HepG2 (cell line): ENCODE results near the gene PTRHD1. TPM values are rescaled to one million over a fixed set of nuclear protein-coding genes. Genes with fewer than 3 reads are reported as not detected.

ENCODE experiments used
- ATAC-seq: fragments of 200-7000 bp; cut with Tn5 transposase; 3 replicates; pipeline ENCODE4 v1.9.1; 2020; ENCODE audit warnings: mild to moderate bottlenecking, moderate library complexity
- BruUV-seq: library from RNA; stranded (reverse); fragments of 400-500 nt; replicated peaks from 2 replicates; lab custom pipeline; 2021; lab: Mats Ljungman, UMichigan
- CTCF ChIA-PET: fragments of 300-600 bp; formaldehyde crosslinking; extraction: SDS; loops from one replicate; lab custom pipeline; 2021; ENCODE audit warnings: low total read pairs, inconsistent platforms, low intra/inter-chr PET ratio; lab: Yijun Ruan, JAX
- POLR2A ChIA-PET: fragments of 350-600 bp; sonication (Branson Sonifier 250); formaldehyde crosslinking; loops from one replicate; lab custom pipeline; 2020; ENCODE audit warnings: antibody characterized with exemption, inconsistent platforms; lab: Yijun Ruan, JAX
- DNase-seq: peaks from one replicate; pipeline ENCODE4 v3.0.0-alpha.2; 2015; ENCODE audit warnings: low spot score
- FAIRE-seq: peaks from 3 replicates; lab custom pipeline; 2011; peaks lifted over from hg19 to GRCh38; lab: Jason Lieb, UNC
- H2AFZ ChIP-seq: one replicate; pipeline ENCODE4 v1.6.1; 2011; ENCODE audit warnings: low read length, inconsistent platforms
- H3K27ac ChIP-seq: fragments of 300-600 bp; 3 replicates; pipeline ENCODE4 v1.8.0; 2011; ENCODE audit warnings: mixed run types, mild to moderate bottlenecking, mixed read lengths, low read length, inconsistent platforms; ENCODE audit not compliant: insufficient read depth; ENCODE audit errors: extremely low read length
- H3K27me3 ChIP-seq, 2 experiments: fragments of 200-600 bp in 1 of 2; 2 replicates in 1 of 2; 3 replicates in 1 of 2; pipeline versions ENCODE4 v1.6.0 to v1.8.0; 2011; ENCODE audit warnings: low read length in 2 of 2, mild to moderate bottlenecking in 2 of 2, moderate library complexity in 2 of 2, inconsistent platforms in 1 of 2; ENCODE audit not compliant: insufficient read depth in 2 of 2, control insufficient read depth in 1 of 2
- H3K36me3 ChIP-seq, 2 experiments: fragments of 200-600 bp in 1 of 2; replicated peaks in 1 of 2; 2 replicates in 1 of 2; 3 replicates in 1 of 2; pipeline versions ENCODE4 v1.5.1 to v1.8.0; 2011; ENCODE audit warnings: low read length in 2 of 2, inconsistent platforms in 1 of 2; ENCODE audit not compliant: insufficient read depth in 2 of 2, control insufficient read depth in 1 of 2
- H3K4me1 ChIP-seq: 2 replicates; pipeline ENCODE4 v1.5.1; 2012; ENCODE audit warnings: low read length, inconsistent platforms; ENCODE audit not compliant: insufficient read depth
- H3K4me2 ChIP-seq: 2 replicates; pipeline ENCODE4 v1.6.0; 2011; ENCODE audit warnings: low read depth, low read length, inconsistent platforms
- H3K4me3 ChIP-seq, 3 experiments: fragments of 200-600 bp in 1 of 3; sonication (generic), shearing (Covaris generic) in 1 of 3; replicated peaks in 1 of 3; 2 replicates each; pipeline ENCODE4 v1.5.1; 2011 to 2016; ENCODE audit warnings: low read length in 3 of 3, inconsistent platforms in 2 of 3, low read depth in 2 of 3, mild to moderate bottlenecking in 2 of 3, control low read depth in 1 of 3, mixed read lengths in 1 of 3; ENCODE audit not compliant: insufficient read depth in 1 of 3
- H3K79me2 ChIP-seq: one replicate; pipeline ENCODE4 v1.6.1; 2011; ENCODE audit warnings: low read length, inconsistent platforms; ENCODE audit not compliant: insufficient read depth
- H3K9ac ChIP-seq: 2 replicates; pipeline ENCODE4 v1.6.0; 2011; ENCODE audit warnings: mild to moderate bottlenecking, low read depth, low read length, inconsistent platforms; ENCODE audit not compliant: insufficient read depth
- H3K9me3 ChIP-seq: 2 replicates; pipeline ENCODE4 v1.5.1; 2012; ENCODE audit warnings: mild to moderate bottlenecking, low read length
- H4K20me1 ChIP-seq: 2 replicates; pipeline ENCODE4 v1.6.0; 2011; ENCODE audit warnings: inconsistent platforms, mild to moderate bottlenecking, low read length, moderate library complexity; ENCODE audit not compliant: insufficient read depth
- ZBTB33 ChIP-seq: sonication (generic); formaldehyde crosslinking; IDR thresholded peaks from 2 replicates; pipeline ENCODE4 v1.4.0; 2020; ENCODE audit warnings: missing genetic modification reagents
- ZMYM3 ChIP-seq: sonication (generic); formaldehyde crosslinking; IDR thresholded peaks from 2 replicates; pipeline ENCODE4 v1.5.1; 2020; ENCODE audit warnings: mild to moderate bottlenecking, missing genetic modification reagents
- ZNF180 ChIP-seq: sonication (generic); formaldehyde crosslinking; IDR thresholded peaks from 2 replicates; pipeline ENCODE4 v1.4.0; 2020; ENCODE audit warnings: low read depth, missing genetic modification reagents, borderline replicate concordance
- WGBS: methylation state at CpG from one replicate; pipeline ENCODE4 v1.1.6; 2017; ENCODE audit warnings: low lambda C conversion rate; 5-methylcytosine and 5-hydroxymethylcytosine counted together
- in situ Hi-C: cut with HindIII; loops from 2 replicates; pipeline ENCODE4 v1.10.0; 2017; ENCODE audit warnings: low pct_unique_long_range_greater_than_20kb; ENCODE audit not compliant: extremely low pct_ligation_motif_present
- intact Hi-C: fragments of 100-400 bp; cut with micrococcal nuclease; formaldehyde crosslinking; loops from one replicate; pipeline ENCODE4 v1.10.0; 2022; ENCODE audit not compliant: unreplicated experiment
- polyA plus RNA-seq, 8 experiments: library from polyadenylated mRNA; depleted of rRNA in 3 of 8; stranded (reverse) in 7 of 8; unstranded in 1 of 8; fragments of >200 nt; fragmentation: Illumina TruSeq in 4 of 8; extraction: Trizol in 4 of 8; gene quantifications; 2 replicates each; pipeline versions ENCODE4 v1.2.1 to v1.2.3, GENCODE V29; 2011 to 2016; ENCODE audit warnings: low read depth in 4 of 8, missing spikeins in 1 of 8, mixed read lengths in 1 of 8; ENCODE audit not compliant: insufficient read depth in 1 of 8
- total RNA-seq, 5 experiments: library from RNA; depleted of rRNA; stranded (reverse); fragments of >200 nt; fragmentation: Illumina TruSeq; extraction: Trizol; gene quantifications; 2 replicates each; pipeline ENCODE4 v1.2.3, GENCODE V29; 2016; ENCODE audit warnings: low read depth in 1 of 5
- TF ChIP-seq, protein P1 (sequence below): sonication (generic); formaldehyde crosslinking; IDR thresholded peaks from 2 replicates; pipeline ENCODE4 v1.8.0; 2022; ENCODE audit warnings: missing genetic modification reagents, mild to moderate bottlenecking, borderline replicate concordance
- TF ChIP-seq, protein P2 (sequence below): sonication (generic); formaldehyde crosslinking; IDR thresholded peaks from 2 replicates; pipeline ENCODE4 v1.8.1; 2023; ENCODE audit warnings: mild to moderate bottlenecking, moderate library complexity, missing genetic modification reagents

The PTRHD1 gene
- total and polyA plus RNA-seq, 2 of the 13 experiments (the other 11 are each of a cell fraction or from before 2014, with no cell fraction given), result 72.6 to 90.8 TPM

GRCh38 chr2:24832931-24833701 lies 39.9 kb upstream of the PTRHD1 start:
- in situ Hi-C loops, result no loop called here
- no TSS peak for BruUV-seq
- H4K20me1 ChIP-seq, result no peaks in the 10 kb centered on the region

More at GRCh38 chr2:24832931-24833701, 39.9 kb upstream of the PTRHD1 start:
- H3K4me3 ChIP-seq, result no peak overlapping the region
- no peak overlapping the region for H2AFZ ChIP-seq
- no peaks in the 10 kb centered on the region for H3K9me3 ChIP-seq
- intact Hi-C loops, result no loop called here
- no peak for FAIRE-seq
- peaks cover 18% of the 10 kb centered on the region for H3K4me1 ChIP-seq
- H3K4me2 ChIP-seq, result no peak overlapping the region
- H3K27ac ChIP-seq, result no peak overlapping the region
- DNase-seq, result no peak
- ChIA-PET CTCF (no interaction called here), POLR2A (no interaction called here)
- ATAC-seq, result peak; percentile 48
- H3K79me2 ChIP-seq, result no peaks in the 10 kb centered on the region
- no peak overlapping the region for H3K9ac ChIP-seq
- no peaks in the 10 kb centered on the region for H3K36me3 ChIP-seq
- peaks cover 21 to 66% of the 10 kb centered on the region in 2 experiments; a peak in 4 of 5 replicates for H3K27me3 ChIP-seq
- WGBS, result 43% methylated on average over 22 of the region's 22 CpGs
- peak; percentile 65; the same call in 1 of the 2 replicates for TF ChIP-seq ZBTB33
- TF ChIP-seq ZMYM3, result no peak
- TF ChIP-seq, protein P1, sequence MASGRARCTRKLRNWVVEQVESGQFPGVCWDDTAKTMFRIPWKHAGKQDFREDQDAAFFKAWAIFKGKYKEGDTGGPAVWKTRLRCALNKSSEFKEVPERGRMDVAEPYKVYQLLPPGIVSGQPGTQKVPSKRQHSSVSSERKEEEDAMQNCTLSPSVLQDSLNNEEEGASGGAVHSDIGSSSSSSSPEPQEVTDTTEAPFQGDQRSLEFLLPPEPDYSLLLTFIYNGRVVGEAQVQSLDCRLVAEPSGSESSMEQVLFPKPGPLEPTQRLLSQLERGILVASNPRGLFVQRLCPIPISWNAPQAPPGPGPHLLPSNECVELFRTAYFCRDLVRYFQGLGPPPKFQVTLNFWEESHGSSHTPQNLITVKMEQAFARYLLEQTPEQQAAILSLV, result no peak
- TF ChIP-seq, protein P2, sequence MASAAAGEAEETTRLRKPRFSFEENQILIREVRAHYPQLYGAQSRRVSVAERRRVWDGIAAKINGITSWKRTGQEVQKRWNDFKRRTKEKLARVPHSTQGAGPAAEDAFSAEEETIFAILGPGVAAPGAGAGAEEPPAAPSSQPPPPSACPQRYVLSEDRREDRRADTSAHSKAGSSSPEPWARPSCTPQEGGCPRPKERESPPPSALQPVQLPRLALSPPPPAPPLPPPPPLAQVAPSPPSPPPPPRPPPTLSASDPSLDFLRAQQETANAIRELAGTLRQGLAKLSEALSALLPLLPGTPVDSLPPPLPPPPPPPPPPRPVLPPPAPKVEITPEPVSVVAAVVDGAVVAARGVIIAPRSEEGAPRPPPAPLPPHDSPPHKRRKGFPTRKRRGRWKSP (CRISPR knock-in tag), result no peak
- no peak for TF ChIP-seq ZNF180 (CRISPR knock-in tag)
